ENCODE results near the gene ARPC5.

The ARPC5 gene

GRCh38 chr1:183584147-183584546, 51.4 kb downstream of the ARPC5 start:
- DNase-seq = no peak

- peak in 1 of 2 donors; percentile 58 for DNase-seq
Measured at GRCh38 chr1:183583466-183583865, 52.1 kb downstream of the ARPC5 start.

- DNase-seq = no peak
Measured at GRCh38 chr1:183582021-183582713, 53.4 kb downstream of the ARPC5 start.

- peak in 1 of 2 donors; percentile 73 for DNase-seq
Measured at GRCh38 chr1:183580281-183580682, 55.3 kb downstream of the ARPC5 start.

GRCh38 chr1:183578856-183579255, 56.7 kb downstream of the ARPC5 start:
- no peak for DNase-seq

- DNase-seq = no peak
Measured at GRCh38 chr1:183577897-183578465, 57.6 kb downstream of the ARPC5 start.

GRCh38 chr1:183576537-183576936, 59.0 kb downstream of the ARPC5 start:
- DNase-seq = no peak

- DNase-seq = no peak
Measured at GRCh38 chr1:183575606-183576005, 60.0 kb downstream of the ARPC5 start.

- DNase-seq = no peak
Measured at GRCh38 chr1:183572721-183573120, 62.9 kb downstream of the ARPC5 start.

GRCh38 chr1:183571678-183572268, 63.8 kb downstream of the ARPC5 start:
- DNase-seq = no peak
